Naive thymus-derived CD8-positive, alpha-beta T cell (primary cell): Measurements from ENCODE around the gene BICRAL. TPM values are rescaled to one million over a fixed set of nuclear protein-coding genes. Genes with fewer than 3 reads are reported as not detected.

Source experiments
- ATAC-seq, 2 donors: fragments of 150-1000 bp; cut with Tn5 transposase in 1 of 2; sonication (Bioruptor Pico), chemical (Tn5 transposase) in 1 of 2; 1 replicate in 1 of 2; 2 replicates in 1 of 2; pipeline ENCODE4 v1.10.0; 2021; ENCODE audit warnings: mild to moderate bottlenecking in 2 of 2, moderate library complexity in 2 of 2
- POLR2A ChIA-PET: fragments of 350-600 bp; sonication (Branson Sonifier 250); formaldehyde crosslinking; loops from one replicate; lab custom pipeline; 2021; ENCODE audit warnings: antibody characterized with exemption; lab: Charles Lee
- DNase-seq, 10 donors: peaks; one replicate each; pipeline versions ENCODE4 v3.0.0 to v3.0.0-alpha.2; 2020 to 2022
- H3K27ac Mint-ChIP-seq, 10 donors: one replicate each; pipeline ENCODE4 v1.8.0; 2020 to 2022; ENCODE audit warnings: mild to moderate bottlenecking in 10 of 10, mixed read lengths in 10 of 10, moderate library complexity in 4 of 10, inconsistent platforms in 1 of 10
- H3K27me3 Mint-ChIP-seq, 5 donors: one replicate each; pipeline ENCODE4 v1.8.0; 2021 to 2022; ENCODE audit warnings: mixed read lengths in 5 of 5
- H3K36me3 Mint-ChIP-seq, 3 donors: one replicate each; pipeline ENCODE4 v1.8.0; 2020 to 2022; ENCODE audit warnings: mixed read lengths in 3 of 3, mild to moderate bottlenecking in 2 of 3, inconsistent platforms in 1 of 3
- H3K4me1 Mint-ChIP-seq, 4 donors: one replicate each; pipeline ENCODE4 v1.8.0; 2021 to 2022; ENCODE audit warnings: mixed read lengths in 4 of 4
- H3K4me3 Mint-ChIP-seq, 10 donors: one replicate each; pipeline ENCODE4 v1.8.0; 2020 to 2022; ENCODE audit warnings: mild to moderate bottlenecking in 10 of 10, mixed read lengths in 10 of 10, moderate library complexity in 6 of 10, inconsistent platforms in 1 of 10
- H3K9me3 Mint-ChIP-seq, 9 donors: one replicate each; pipeline ENCODE4 v1.8.0; 2020 to 2022; ENCODE audit warnings: mixed read lengths in 9 of 9, mild to moderate bottlenecking in 3 of 9, inconsistent platforms in 1 of 9, moderate library complexity in 1 of 9
- polyA plus RNA-seq, 3 donors: library from polyadenylated mRNA; unstranded; fragments of 300-500 nt; fragmentation: Illumina TruSeq; gene quantifications; one replicate each; pipeline ENCODE4 v1.2.3, GENCODE V29; 2021
- total RNA-seq, 8 experiments: library from RNA in 2 of 8; stranded (reverse) in 2 of 8; gene quantifications; one replicate each; pipeline ENCODE4 v1.2.3 and lab custom pipeline; 2021 to 2026

The BICRAL gene
- total and polyA plus RNA-seq, 5 experiments from 2014 or later = 3.6 to 39.9 (median 6.3) TPM

DNA sequence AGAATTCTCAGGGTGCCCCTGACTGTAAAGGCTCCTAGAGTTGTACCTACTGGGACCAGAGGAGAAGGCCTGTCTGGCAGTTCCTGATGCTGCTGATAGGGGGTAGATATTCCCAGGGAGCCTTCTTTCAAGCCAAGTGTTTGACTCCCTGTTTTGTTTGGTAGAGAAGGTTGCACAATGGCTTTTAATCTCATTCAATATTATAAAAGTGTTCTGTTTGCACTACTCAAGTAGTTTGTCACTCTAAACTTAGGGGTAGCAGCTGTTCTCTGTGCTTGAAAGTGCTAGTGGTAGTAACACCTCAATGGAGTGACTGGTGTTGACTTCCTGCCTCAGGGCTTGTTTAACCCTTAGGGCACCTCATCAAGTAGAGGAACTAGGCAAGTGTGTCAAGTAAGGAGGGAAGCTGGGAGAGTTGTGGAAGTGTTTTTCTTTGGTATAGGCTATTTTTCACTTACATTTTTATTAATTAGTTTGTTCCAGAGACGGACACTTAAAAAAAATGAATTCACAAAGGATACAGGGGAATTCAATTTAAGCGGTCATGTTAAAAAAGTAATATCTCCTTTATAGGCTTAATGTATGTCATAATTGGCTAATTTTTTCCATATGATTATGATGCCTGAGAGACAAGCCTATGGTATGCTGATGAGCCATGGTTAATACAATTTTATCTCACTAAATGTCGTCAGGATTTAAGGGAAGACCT is 38.1 kb downstream of the BICRAL start:
- Mint-ChIP-seq H3K36me3 (peaks cover 0 to 40% (median 6%) of the 10 kb centered on the region in 3 donors), H3K27me3 (no peaks in the 10 kb centered on the region), H3K27ac (peak overlapping the region; percentile 45 to 87 (median 73))

DNA sequence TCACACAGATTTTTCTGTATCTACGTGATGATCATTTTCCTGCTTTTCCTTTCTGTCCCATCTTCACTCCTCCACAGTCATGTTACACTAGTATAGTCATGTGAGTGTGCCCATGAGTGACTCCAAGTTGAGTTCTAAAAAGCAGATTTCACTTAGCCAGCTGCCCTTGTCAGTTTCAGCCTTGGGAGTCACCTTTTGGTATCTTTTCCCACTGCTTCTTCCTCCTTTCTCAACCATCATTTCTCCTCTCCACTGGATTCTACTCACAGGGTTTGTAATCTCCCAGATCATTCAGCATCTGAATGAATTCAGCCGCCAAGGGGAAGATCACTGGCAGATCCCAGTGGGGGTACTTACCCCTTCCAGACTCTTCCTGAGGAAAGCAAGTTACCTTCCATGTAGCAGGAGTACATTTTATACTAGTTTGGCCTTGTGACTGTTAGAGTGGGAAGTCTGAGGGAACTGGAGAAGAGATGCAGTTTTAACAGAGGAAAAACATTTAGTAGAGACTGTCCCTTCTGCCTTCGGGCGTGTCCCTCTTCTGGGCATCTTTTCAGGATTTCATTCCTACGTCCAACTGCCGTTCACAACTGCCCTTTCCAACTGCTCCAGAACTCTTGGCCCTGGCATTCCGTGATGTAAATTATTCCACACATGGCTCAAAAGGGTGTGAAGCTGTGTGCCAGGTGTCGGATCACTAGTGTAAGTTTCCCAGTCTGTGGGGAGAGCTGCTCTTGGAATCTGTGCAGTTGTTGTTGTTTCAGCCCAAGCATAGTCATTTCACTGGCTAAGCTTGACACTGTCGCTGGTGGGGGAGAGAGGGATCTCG is 38.9 kb downstream of the BICRAL start:
- peak overlapping the region in 9 of 10 donors; percentile 12 to 87 (median 68) for H3K27ac Mint-ChIP-seq
- no peaks in the 10 kb centered on the region for H3K9me3 Mint-ChIP-seq
- peaks cover 0 to 43% (median 3%) of the 10 kb centered on the region in 3 donors for H3K36me3 Mint-ChIP-seq
- DNase-seq (no peak), ATAC-seq (no peak)
- POLR2A ChIA-PET = interaction anchor here (0.7 to 3.3 kb wide), 7 partner anchors 35 to 74 kb away, joined by 3 to 20 read pairs (median 4); partner anchors contain the start of genes BICRAL and TBCC
- no peaks in the 10 kb centered on the region for H3K27me3 Mint-ChIP-seq
- no peak overlapping the region for H3K4me3 Mint-ChIP-seq
- H3K4me1 Mint-ChIP-seq = peaks cover 19 to 36% (median 26%) of the 10 kb centered on the region in 4 donors

More for the DNA sequence above, 38.1 kb downstream of the BICRAL start:
- POLR2A ChIA-PET = interaction anchor here (0.9 to 3.3 kb wide), 7 partner anchors 34 to 79 kb away, joined by 3 to 20 read pairs (median 5); partner anchors contain the start of genes BICRAL and TBCC
- ATAC-seq = peak; percentile 85 to 91
- H3K4me1 Mint-ChIP-seq = peaks cover 19 to 36% (median 26%) of the 10 kb centered on the region in 4 donors
- no peaks in the 10 kb centered on the region for H3K9me3 Mint-ChIP-seq
- DNase-seq = peak in 6 of 10 donors; percentile 2 to 48 (median 21)
- peak overlapping the region in 5 of 10 donors; percentile 16 to 36 (median 28) for H3K4me3 Mint-ChIP-seq

DNA sequence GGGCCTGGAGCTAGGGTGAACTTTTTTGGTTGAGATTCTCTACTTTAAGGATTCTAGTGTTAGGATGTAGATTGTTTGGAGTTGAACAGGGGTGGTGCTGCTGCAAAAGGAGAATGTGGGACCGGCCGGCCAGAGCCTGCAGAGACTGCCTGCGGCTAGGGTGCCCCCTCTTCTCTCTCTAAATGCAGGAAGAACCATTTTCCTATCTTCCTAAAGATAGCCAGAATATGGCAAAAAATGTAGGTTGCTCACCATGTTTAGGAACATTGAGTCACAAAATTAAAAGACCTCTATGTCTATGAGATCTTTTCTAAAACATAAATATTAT is 39.5 kb downstream of the BICRAL start:
- DNase-seq = no peak
- Mint-ChIP-seq H3K27ac (peak overlapping the region in 8 of 10 donors; percentile 12 to 87 (median 67)), H3K4me3 (no peak overlapping the region), H3K4me1 (peaks cover 19 to 36% (median 26%) of the 10 kb centered on the region in 4 donors), H3K27me3 (no peaks in the 10 kb centered on the region), H3K36me3 (peaks cover 0 to 47% (median 3%) of the 10 kb centered on the region in 3 donors), H3K9me3 (no peaks in the 10 kb centered on the region)
- POLR2A ChIA-PET = interaction anchor here (0.7 kb wide), 1 partner anchor 51 kb away, joined by 3 read pairs; no protein-coding TSS in a partner anchor
- ATAC-seq = no peak

DNA sequence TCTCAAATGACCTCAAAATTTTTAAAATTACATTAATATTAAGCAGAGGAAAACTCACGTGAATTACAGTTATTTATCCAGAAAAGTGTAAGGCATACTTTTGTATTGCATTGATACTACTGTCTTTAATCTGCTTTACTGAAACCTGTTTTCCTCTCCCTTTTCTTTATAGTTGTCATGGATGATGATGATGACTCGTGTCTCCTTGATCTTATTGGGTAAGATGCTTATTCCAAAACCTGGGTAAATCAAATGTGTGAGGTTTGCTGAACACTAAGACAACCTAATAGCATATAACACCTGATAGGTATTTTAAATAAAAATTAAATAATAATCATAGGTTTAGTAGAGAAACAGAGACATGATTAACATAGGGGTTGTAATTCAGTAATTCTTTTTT is 40.0 kb downstream of the BICRAL start:
- Mint-ChIP-seq H3K4me3 (no peak overlapping the region), H3K4me1 (peaks cover 19 to 34% (median 26%) of the 10 kb centered on the region in 4 donors), H3K9me3 (no peaks in the 10 kb centered on the region), H3K27ac (peak overlapping the region in 1 of 10 donors; percentile 67), H3K27me3 (no peaks in the 10 kb centered on the region), H3K36me3 (peaks cover 0 to 52% (median 3%) of the 10 kb centered on the region in 3 donors)
- DNase-seq = no peak
- POLR2A ChIA-PET = interaction anchor here (0.7 kb wide), 3 partner anchors 18 to 131 kb away, joined by 3 to 4 read pairs (median 3); no protein-coding TSS in a partner anchor
- ATAC-seq = no peak

DNA sequence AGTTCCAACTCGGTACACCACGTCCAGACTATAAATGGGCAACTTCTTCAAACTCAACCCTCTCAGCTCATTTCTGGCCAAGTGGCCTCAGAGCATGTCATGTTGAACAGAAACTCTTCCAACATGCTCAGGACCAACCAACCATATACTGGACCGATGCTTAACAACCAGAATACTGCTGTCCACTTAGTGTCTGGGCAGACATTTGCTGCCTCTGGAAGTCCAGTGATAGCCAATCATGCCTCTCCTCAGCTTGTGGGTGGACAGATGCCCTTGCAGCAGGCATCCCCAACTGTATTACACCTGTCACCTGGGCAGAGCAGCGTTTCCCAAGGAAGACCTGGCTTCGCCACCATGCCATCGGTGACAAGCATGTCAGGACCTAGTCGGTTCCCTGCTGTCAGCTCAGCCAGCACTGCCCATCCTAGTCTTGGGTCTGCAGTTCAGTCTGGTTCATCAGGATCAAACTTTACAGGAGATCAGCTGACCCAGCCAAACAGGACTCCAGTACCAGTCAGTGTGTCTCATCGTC is 47.8 kb downstream of the BICRAL start:
- ATAC-seq (no peak), DNase-seq (no peak)
- POLR2A ChIA-PET = interaction anchor here (1.3 to 2.2 kb wide), 2 partner anchors 45 to 84 kb away, joined by 4 to 8 read pairs; partner anchors contain the start of gene TBCC
- Mint-ChIP-seq H3K27ac (peak overlapping the region in 3 of 10 donors; percentile 20 to 61 (median 60)), H3K4me3 (no peak overlapping the region), H3K4me1 (peaks cover 3 to 14% (median 6%) of the 10 kb centered on the region in 4 donors), H3K27me3 (no peaks in the 10 kb centered on the region), H3K36me3 (peaks cover 13 to 85% (median 29%) of the 10 kb centered on the region in 3 donors), H3K9me3 (no peaks in the 10 kb centered on the region)

DNA sequence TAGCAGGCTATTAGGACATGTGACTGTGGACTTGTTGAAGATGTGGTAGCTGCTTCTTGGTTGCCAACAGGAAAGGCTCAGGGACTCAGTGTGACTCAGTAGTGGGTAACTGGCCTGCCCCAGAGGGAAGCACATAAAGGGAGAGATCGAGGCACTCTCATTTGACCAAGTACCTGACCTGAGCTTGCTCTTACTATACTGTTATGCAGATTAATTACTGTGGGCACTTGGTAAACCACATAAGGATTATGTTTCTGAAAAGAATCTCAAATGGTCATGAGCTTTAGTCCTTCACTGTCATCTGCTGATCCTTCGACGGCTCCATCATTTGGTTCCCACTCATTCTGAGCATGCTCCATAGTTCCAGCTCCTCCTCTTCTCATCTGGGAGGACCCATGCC is 49.4 kb downstream of the BICRAL start:
- H3K36me3 Mint-ChIP-seq = peaks cover 13 to 79% (median 31%) of the 10 kb centered on the region in 3 donors
- DNase-seq (no peak), ATAC-seq (no peak)
- no peak overlapping the region for H3K4me3 Mint-ChIP-seq
- peaks cover 6 to 18% (median 9%) of the 10 kb centered on the region in 4 donors for H3K4me1 Mint-ChIP-seq
- peak overlapping the region in 6 of 10 donors; percentile 33 to 73 (median 42) for H3K27ac Mint-ChIP-seq
- no peaks in the 10 kb centered on the region for H3K9me3 Mint-ChIP-seq
- no peaks in the 10 kb centered on the region for H3K27me3 Mint-ChIP-seq
- POLR2A ChIA-PET = interaction anchor here (0.5 to 2.2 kb wide), 5 partner anchors 48 to 387 kb away, joined by 3 to 8 read pairs (median 4); partner anchors contain the start of gene TBCC

DNA sequence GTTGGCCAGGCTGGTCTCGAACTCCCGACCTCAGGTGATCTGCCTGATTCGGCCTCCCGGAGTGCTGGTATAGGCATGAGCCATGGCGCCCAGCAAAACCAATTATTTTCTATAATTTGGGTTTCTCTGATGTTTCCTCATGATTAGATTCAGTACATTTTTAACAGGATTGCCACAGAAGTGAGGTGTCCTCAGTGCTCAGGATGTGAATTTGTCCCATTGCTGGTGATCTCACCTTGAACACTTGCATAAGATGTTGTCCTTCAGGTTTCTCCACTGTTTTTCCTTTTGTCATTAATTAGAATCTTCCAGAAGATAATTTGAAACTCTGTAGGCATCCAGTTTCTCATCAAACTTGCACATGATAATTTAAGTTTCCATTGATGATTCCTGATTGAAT is 52.2 kb downstream of the BICRAL start:
- Mint-ChIP-seq H3K4me3 (no peak overlapping the region), H3K4me1 (peaks cover 6 to 18% (median 11%) of the 10 kb centered on the region in 4 donors), H3K9me3 (no peaks in the 10 kb centered on the region), H3K36me3 (peaks cover 7 to 64% (median 18%) of the 10 kb centered on the region in 3 donors), H3K27ac (peak overlapping the region in 2 of 10 donors; percentile 8 to 41), H3K27me3 (no peaks in the 10 kb centered on the region)
- DNase-seq (no peak), ATAC-seq (no peak)
- POLR2A ChIA-PET = interaction anchor here (1.9 kb wide), 1 partner anchor 88 kb away, joined by 6 read pairs; the partner anchor contains the start of gene TBCC

DNA sequence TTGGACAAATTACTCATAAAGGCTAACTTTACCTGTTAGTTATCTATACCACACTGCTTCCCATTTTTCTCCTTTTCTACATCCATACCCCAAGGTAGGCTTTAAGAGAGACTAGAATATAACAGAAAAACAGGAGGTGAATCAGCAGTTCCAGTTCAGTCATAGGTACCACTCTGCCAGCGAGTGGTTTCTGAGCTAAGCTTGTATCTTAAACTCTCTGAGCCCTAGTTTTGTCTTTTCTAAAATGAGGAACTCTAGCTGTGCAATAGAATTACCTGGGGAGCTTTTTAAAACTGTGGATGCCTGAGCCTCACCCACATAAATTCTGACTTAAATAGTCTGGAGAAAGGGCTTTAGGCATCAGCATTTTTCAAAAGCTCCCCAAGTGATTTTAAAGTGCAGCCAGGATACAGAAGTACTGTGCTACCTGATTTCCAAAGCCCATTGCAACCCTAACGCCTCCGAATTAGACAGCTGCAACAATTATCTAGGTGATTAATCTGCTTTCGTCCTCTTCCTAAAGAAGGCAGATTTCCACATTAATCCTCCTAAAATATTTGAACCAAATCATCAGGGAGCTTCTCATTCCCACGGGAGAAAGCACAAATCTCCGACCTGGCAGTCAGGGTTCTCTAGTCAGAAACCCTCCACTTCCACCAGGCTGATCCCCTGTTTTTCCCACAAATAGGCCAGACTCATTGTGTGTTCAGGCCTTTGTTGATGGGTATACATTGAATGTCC is 60.2 kb downstream of the BICRAL start:
- DNase-seq (no peak), ATAC-seq (no peak)
- H3K27ac Mint-ChIP-seq = peak overlapping the region in 6 of 10 donors; percentile 15 to 63 (median 42)
- no peaks in the 10 kb centered on the region for H3K27me3 Mint-ChIP-seq
- H3K9me3 Mint-ChIP-seq = no peaks in the 10 kb centered on the region
- H3K4me1 Mint-ChIP-seq = peaks cover 5 to 17% (median 13%) of the 10 kb centered on the region in 4 donors
- POLR2A ChIA-PET = interaction anchor here (0.9 to 1.6 kb wide), 2 partner anchors 71 to 96 kb away, joined by 3 read pairs; no protein-coding TSS in a partner anchor
- no peak overlapping the region for H3K4me3 Mint-ChIP-seq
- peaks cover 4 to 54% (median 5%) of the 10 kb centered on the region in 3 donors for H3K36me3 Mint-ChIP-seq

DNA sequence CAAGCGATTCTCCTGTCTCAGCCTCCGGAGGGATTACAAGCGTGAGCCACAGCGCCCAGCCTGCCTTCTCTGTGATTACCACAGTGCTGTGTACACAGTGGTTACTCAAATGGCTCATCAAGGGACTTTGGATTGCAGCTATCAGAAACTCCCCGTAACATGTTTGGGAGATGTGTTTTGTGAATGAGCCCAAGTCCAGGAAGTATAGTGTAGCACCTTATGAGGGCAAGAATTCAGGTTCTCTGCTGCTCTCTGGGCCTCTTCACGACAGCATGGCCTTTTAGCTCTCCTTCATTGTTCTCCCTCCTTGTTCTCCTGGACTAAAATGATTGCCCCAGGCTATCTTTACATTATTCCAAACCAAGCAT is 63.5 kb downstream of the BICRAL start:
- H3K4me1 Mint-ChIP-seq = peaks cover 2 to 17% (median 13%) of the 10 kb centered on the region in 4 donors
- ATAC-seq = no peak
- H3K36me3 Mint-ChIP-seq = peaks cover 4 to 50% (median 5%) of the 10 kb centered on the region in 3 donors
- POLR2A ChIA-PET = interaction anchor here (0.6 kb wide), 1 partner anchor 102 kb away, joined by 3 read pairs; no protein-coding TSS in a partner anchor
- peak overlapping the region in 1 of 10 donors; percentile 55 for H3K27ac Mint-ChIP-seq
- H3K27me3 Mint-ChIP-seq = no peaks in the 10 kb centered on the region
- DNase-seq = no peak
- no peak overlapping the region for H3K4me3 Mint-ChIP-seq
- H3K9me3 Mint-ChIP-seq = no peaks in the 10 kb centered on the region

DNA sequence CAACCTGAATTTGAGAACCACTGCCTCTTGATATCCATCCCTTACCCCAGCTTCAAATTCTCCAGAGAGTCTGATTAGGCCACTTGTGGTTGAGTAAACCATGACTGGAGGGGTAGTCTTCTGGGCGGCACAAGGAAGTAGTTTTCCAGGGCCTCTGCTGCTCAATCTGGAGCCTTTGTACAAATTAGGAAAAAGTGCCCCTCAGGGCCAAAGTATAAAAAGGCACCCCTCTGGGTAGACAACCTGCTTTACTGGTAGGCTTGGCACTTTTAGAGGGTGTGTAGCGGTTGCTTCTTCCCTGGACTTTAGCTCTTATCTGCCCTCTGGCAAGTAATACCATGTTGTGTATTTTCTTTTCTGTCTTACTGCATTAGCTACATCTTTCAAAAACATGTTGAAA is 64.7 kb downstream of the BICRAL start:
- DNase-seq (no peak), ATAC-seq (no peak)
- Mint-ChIP-seq H3K9me3 (no peaks in the 10 kb centered on the region), H3K27me3 (no peaks in the 10 kb centered on the region), H3K27ac (peak overlapping the region in 4 of 10 donors; percentile 38 to 83 (median 60)), H3K4me3 (no peak overlapping the region), H3K4me1 (peaks cover 2 to 16% (median 12%) of the 10 kb centered on the region in 4 donors), H3K36me3 (peaks cover 4 to 45% (median 5%) of the 10 kb centered on the region in 3 donors)
- POLR2A ChIA-PET = interaction anchor here (1.3 kb wide), 1 partner anchor 101 kb away, joined by 5 read pairs; the partner anchor contains the start of gene TBCC

DNA sequence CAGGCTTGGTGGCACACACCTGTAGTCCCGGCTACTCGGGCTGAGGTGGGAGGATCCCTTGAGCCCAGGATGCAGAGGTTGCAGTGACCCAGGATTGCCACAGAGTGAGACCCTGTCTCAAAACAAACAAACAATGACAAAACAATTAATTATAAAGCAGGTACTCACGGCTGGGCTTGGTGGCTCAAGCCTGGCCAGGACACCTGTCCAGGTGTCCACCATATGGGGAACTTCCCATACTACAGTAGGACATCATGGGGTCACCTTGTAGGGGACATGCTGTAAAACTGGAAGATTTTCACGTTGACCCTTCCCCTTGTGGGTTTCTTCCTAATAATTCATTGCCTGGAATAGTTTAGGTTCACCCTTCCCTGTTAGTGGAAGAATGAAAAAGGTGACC is 66.8 kb downstream of the BICRAL start:
- Mint-ChIP-seq H3K36me3 (peaks cover 0 to 51% (median 6%) of the 10 kb centered on the region in 3 donors), H3K27ac (peak overlapping the region in 2 of 10 donors; percentile 29 to 75), H3K4me3 (no peak overlapping the region), H3K4me1 (peaks cover 0 to 7% (median 2%) of the 10 kb centered on the region in 4 donors), H3K27me3 (no peaks in the 10 kb centered on the region), H3K9me3 (no peaks in the 10 kb centered on the region)
- POLR2A ChIA-PET = interaction anchor here (0.7 to 1.2 kb wide), 2 partner anchors 15 to 64 kb away, joined by 3 read pairs; no protein-coding TSS in a partner anchor
- no peak for ATAC-seq
- DNase-seq = no peak
